Astrocyte of the spinal cord (primary cell): ENCODE measurements around the gene COPB1.
"Not testable (repeated sequence)": the region's sequence is repeated elsewhere in the genome, so short reads cannot be mapped to it uniquely, and the experiment has no call there.

ENCODE experiments used
- DNase-seq: peaks from one replicate; pipeline ENCODE4 v3.0.0; 2011; ENCODE audit warnings: low read depth, low spot score
- H3K4me3 ChIP-seq: 2 replicates; pipeline ENCODE4 v1.5.1; 2011; ENCODE audit warnings: low read depth, mild to moderate bottlenecking, low read length, moderate library complexity
- CTCF ChIP-seq: IDR thresholded peaks from 2 replicates; pipeline ENCODE4 v1.5.1; 2012; ENCODE audit warnings: low read depth, mild to moderate bottlenecking, low read length, inconsistent platforms
- in situ Hi-C: cut with HindIII; loops from 2 replicates; pipeline ENCODE4 v1.10.0; 2017; ENCODE audit warnings: low sequenced_read_pairs

The COPB1 gene

GRCh38 chr11:14541192-14541947 is 41.8 kb upstream of the COPB1 start:
- TF ChIP-seq CTCF: no peak
- DNase-seq: no peak
- H3K4me3 ChIP-seq: no peak overlapping the region
- in situ Hi-C loops: no loop called here

- no peak overlapping the region for H3K4me3 ChIP-seq
- DNase-seq: no peak
- no peak for TF ChIP-seq CTCF
- in situ Hi-C loops: no loop called here
Observed at GRCh38 chr11:14539982-14540421, 40.4 kb upstream of the COPB1 start.

- in situ Hi-C loops: no loop called here
- H3K4me3 ChIP-seq: no peak overlapping the region
- no peak for TF ChIP-seq CTCF
- no peak for DNase-seq
Observed at GRCh38 chr11:14538926-14539554, 39.4 kb upstream of the COPB1 start.

- in situ Hi-C loops: no loop called here
- DNase-seq: no peak
- no peak for TF ChIP-seq CTCF
- no peak overlapping the region for H3K4me3 ChIP-seq
Observed at GRCh38 chr11:14538271-14538925, 38.8 kb upstream of the COPB1 start.

- H3K4me3 ChIP-seq: no peak overlapping the region
- peak; percentile 80 for TF ChIP-seq CTCF
- in situ Hi-C loops: no loop called here
- peak; percentile 33 for DNase-seq
Observed at GRCh38 chr11:14537134-14537599, 37.6 kb upstream of the COPB1 start.

GRCh38 chr11:14535166-14535565 is 35.6 kb upstream of the COPB1 start:
- H3K4me3 ChIP-seq, DNase-seq, in situ Hi-C loops: not testable (repeated sequence)

- no peak for DNase-seq
- no peak overlapping the region for H3K4me3 ChIP-seq
- in situ Hi-C loops: no loop called here
- TF ChIP-seq CTCF: no peak
Observed at GRCh38 chr11:14529951-14530350, 30.3 kb upstream of the COPB1 start.
